GM13977 (cell line): Measurements from ENCODE around the gene KCNK3.
"Not testable (repeated sequence)": the region's sequence is repeated elsewhere in the genome, so short reads cannot be mapped to it uniquely, and the experiment has no call there.

ENCODE experiments used
- DNase-seq: peaks from one replicate; pipeline ENCODE4 v3.0.0; 2012; ENCODE audit warnings: low spot score
- in situ Hi-C: fragments of 300-500 bp; cut with MboI; formaldehyde crosslinking; loops from one replicate; pipeline ENCODE4 v1.12.0; 2022; ENCODE audit warnings: low sequenced_read_pairs, low pct_unique_long_range_greater_than_20kb, mixed read lengths, inconsistent platforms; ENCODE audit not compliant: unreplicated experiment
- TF ChIP-seq, protein P1 (sequence below): IDR thresholded peaks from 2 replicates; pipeline ENCODE4 v1.5.1; 2012; ENCODE audit warnings: mild to moderate bottlenecking, control low read depth; ENCODE audit not compliant: insufficient read depth; ENCODE audit errors: extremely low read depth, missing control alignments

KCNK3 gene

DNA sequence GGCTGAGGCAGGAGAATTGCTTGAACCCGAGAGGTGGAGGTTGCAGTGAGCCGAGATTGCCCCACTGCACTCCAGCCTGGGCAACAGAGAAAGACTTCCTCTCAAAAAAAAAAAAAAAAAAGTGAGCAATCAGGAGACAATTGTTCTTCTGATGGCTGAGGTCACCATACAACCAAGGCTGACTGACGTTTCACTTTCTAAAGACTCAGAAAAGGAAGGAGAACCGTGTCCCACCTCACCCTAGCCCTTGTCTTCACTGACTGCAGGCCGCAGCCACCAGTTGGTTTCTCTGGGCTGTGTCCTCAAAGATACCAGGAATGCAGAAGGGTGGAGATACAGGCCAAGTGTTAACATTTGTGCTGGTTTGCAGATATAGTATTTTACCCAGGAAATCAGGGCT is 63.8 kb downstream of the KCNK3 start:
- no peak for DNase-seq
- TF ChIP-seq, protein P1, sequence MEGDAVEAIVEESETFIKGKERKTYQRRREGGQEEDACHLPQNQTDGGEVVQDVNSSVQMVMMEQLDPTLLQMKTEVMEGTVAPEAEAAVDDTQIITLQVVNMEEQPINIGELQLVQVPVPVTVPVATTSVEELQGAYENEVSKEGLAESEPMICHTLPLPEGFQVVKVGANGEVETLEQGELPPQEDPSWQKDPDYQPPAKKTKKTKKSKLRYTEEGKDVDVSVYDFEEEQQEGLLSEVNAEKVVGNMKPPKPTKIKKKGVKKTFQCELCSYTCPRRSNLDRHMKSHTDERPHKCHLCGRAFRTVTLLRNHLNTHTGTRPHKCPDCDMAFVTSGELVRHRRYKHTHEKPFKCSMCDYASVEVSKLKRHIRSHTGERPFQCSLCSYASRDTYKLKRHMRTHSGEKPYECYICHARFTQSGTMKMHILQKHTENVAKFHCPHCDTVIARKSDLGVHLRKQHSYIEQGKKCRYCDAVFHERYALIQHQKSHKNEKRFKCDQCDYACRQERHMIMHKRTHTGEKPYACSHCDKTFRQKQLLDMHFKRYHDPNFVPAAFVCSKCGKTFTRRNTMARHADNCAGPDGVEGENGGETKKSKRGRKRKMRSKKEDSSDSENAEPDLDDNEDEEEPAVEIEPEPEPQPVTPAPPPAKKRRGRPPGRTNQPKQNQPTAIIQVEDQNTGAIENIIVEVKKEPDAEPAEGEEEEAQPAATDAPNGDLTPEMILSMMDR, result no peak
- in situ Hi-C loops, result no loop called here

DNA sequence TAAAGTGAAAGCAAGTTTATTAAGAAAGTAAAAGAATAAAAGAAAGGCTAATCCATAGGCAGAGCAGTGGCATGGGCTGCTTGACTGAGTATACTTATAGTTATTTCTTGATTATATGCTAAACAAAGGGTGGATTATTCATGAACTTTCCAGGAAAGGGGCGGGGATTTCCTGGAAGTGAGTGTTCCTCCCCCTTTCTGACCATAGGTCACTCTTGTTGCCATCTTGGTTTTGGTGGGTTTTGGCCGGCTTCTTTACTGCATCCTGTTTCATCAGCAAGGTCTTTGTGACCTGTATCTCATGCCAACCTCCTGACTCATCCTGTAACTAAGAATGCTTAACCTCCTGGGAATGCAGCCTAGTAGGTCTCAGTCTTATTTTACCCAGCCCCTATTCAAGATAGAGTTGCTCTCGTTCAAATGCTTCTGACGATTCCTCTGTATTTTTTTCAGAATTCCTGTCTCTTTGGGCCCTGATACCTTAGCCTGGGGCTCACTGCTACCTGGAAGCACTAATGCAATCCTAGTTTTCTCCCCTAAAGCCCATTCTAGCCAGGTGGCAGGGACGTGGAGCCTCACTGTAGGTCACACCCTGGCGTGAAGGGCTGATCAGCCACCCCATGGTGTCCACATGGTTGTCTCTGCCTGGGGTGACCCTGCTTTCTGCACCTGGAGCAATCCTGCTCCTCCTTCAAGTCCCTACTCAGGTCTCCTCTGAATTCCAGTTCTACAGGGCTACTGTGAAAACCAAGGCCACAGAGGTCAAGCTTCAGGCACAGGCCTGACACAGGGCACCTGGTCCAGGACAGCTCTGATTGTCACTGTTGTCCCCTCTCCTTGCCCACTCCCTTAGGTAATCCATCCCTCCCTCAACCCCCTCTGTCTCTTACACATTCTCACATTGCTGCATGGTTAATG is 65.6 kb downstream of the KCNK3 start:
- no peak for DNase-seq
- in situ Hi-C loops, result no loop called here
- TF ChIP-seq, protein P1, result no peak

DNA sequence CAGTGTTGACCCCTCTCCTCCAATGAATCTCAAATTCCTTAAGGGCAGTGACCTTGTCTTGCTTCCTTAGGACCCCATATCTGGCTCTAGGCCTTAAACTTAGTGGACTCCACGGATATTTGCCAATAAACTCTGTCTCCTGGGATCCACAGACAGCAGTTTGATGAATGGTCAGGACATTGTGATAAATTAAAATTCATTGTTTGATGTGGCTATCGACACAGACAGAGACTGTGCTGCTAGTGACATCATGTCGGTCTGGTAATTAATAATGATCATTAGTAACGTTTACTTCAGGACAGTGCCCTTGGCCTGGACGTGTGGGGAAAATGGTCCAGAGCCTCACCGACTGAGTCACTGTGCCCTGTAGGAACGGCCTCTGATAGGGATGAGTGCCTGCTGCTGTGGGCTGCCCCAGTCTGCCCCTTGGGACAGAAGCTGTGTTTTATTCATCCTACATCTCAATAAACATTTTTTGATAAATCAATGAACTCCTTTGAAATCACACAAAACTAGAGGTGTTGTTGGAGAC is 66.3 kb downstream of the KCNK3 start:
- in situ Hi-C loops, result no loop called here
- TF ChIP-seq, protein P1, result no peak
- DNase-seq, result no peak

DNA sequence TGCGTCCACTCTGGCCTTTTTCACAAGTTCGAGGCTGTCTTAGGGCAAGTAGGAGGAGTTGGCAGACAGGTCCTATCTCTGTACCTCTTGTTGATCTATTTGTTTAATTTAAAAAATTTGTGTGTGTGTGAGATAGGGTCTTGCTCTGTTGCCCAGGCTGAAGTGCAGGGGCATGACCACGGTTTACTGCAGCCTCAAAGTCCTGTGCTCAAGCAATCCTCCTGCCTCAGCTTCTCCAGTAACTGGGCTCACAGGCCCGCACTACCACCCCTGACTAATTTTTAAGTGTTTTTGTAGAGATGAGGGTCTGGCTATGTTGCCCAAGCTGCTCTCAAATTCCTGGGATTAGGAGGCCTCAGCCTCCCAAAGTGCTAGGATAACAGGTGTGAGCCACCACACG is 67.3 kb downstream of the KCNK3 start:
- no peak for DNase-seq
- TF ChIP-seq, protein P1, result no peak
- in situ Hi-C loops, result no loop called here

DNA sequence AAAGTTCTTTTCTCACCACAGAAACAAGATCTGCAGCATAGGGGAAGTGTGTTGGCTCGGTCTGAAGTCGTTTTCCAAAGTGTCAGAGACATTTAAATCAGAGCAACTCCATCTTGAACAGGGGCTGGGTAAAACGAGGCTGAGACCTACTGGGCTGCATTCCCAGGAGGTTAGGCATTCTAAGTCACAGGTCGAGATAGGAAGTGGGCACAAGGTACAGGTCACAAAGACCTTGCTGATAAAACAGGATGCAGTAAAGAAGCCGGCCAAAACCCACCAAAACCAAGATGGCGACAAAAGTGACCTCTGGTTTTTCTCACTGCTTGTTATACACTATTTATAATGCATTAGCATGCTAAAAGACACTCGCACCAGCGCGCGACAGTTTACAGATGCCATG is 68.5 kb downstream of the KCNK3 start:
- DNase-seq, in situ Hi-C loops: not testable (repeated sequence)

DNA sequence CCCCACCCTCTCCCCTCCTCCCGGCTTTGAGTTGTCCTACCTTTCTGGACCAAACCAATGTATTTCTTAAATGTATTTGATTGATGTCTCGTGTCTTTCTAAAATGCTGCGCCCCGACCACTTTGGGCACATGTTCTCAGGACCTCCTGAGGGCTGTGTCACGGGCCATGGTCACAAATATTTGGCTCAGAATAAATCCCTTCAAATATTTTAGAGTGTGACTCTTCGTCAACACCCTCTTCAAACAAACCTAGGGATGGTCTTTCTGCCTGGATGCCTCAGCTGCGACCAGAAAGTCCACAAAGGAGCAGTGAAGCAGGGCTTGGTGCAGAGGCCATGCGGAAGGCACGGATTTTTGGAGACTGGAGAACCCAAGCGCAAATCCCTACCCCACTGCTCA is 70.5 kb downstream of the KCNK3 start:
- in situ Hi-C loops, result no loop called here
- DNase-seq, result no peak
- TF ChIP-seq, protein P1, result no peak
